Thoracic aorta (tissue), 2 donors: ENCODE measurements around the gene TMEM158. TPM values are rescaled to one million over a fixed set of nuclear protein-coding genes. Genes with fewer than 3 reads are reported as not detected.

ENCODE experiments used
- ATAC-seq: fragments of 150-250 bp; one replicate; pipeline ENCODE4 v1.8.0; 2017; ENCODE audit warnings: low read depth; ENCODE audit not compliant: insufficient number of reproducible peaks, low FRiP score
- DNase-seq: peaks from one replicate; pipeline ENCODE4 v3.0.0-alpha.2; 2020; ENCODE audit warnings: low spot score
- H3K27ac ChIP-seq, 2 donors: fragments of 200-600 bp; sonication (generic); 1 replicate in 1 of 2; 2 replicates in 1 of 2; pipeline ENCODE4 v1.5.1; 2016; ENCODE audit warnings: mild to moderate bottlenecking in 2 of 2, moderate library complexity in 2 of 2
- H3K27me3 ChIP-seq: fragments of 200-600 bp; sonication (generic); replicated peaks from 2 replicates; pipeline ENCODE4 v1.6.0; 2016; ENCODE audit warnings: mild to moderate bottlenecking; ENCODE audit not compliant: insufficient read depth
- H3K36me3 ChIP-seq: fragments of 200-600 bp; sonication (generic); one replicate; pipeline ENCODE4 v1.5.1; 2016
- H3K4me1 ChIP-seq, 2 donors: fragments of 200-600 bp; sonication (generic); 1 replicate in 1 of 2; 2 replicates in 1 of 2; pipeline versions ENCODE4 v1.5.1 to v1.6.0; 2016; ENCODE audit warnings: low read depth in 2 of 2, mild to moderate bottlenecking in 1 of 2; ENCODE audit not compliant: control insufficient read depth in 1 of 2
- H3K4me3 ChIP-seq: fragments of 200-600 bp; sonication (generic); 2 replicates; pipeline ENCODE4 v1.5.1; 2016; ENCODE audit warnings: mild to moderate bottlenecking
- H3K9me3 ChIP-seq: fragments of 200-600 bp; sonication (generic); 2 replicates; pipeline ENCODE4 v1.5.1; 2016
- total RNA-seq, 2 donors: library from RNA; depleted of rRNA; stranded (reverse); fragments of >200 nt; gene quantifications; one replicate each; pipeline versions ENCODE4 v1.1.0 to v1.2.3, GENCODE V29; 2016
- TF ChIP-seq, protein P1 (sequence below): fragments of 200-600 bp; sonication (generic); IDR thresholded peaks from one replicate; pipeline ENCODE4 v1.5.1; 2019; ENCODE audit warnings: antibody characterized with exemption

Gene TMEM158
- total RNA-seq, 2 donors from 2014 or later, result 0.41 to 2.2 TPM

DNA sequence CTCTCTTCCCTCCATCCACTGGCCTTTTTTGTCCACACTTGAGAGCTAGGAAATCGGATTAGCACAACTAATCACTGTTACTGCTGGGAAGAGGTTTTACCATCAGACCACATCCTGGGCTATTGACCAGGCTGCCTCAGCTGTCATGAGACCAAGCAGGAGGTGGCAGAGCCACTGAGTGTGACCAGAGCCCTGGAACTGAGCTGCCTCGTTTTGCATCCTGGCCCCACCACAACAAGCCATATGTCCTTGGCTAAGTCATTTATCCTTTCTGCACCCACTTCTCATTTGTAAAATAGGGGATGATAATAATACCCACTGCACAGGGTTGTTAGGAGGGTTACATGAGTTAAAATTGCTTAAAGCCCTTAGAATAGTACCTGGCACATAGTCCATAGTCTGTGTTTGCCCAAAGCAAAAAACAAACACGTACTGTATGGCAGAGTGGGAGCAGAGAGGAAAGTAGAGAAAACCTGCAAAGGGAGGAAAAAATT, 34.1 kb downstream of the TMEM158 start:
- no peak for ATAC-seq
- DNase-seq, result no peak
- TF ChIP-seq, protein P1, sequence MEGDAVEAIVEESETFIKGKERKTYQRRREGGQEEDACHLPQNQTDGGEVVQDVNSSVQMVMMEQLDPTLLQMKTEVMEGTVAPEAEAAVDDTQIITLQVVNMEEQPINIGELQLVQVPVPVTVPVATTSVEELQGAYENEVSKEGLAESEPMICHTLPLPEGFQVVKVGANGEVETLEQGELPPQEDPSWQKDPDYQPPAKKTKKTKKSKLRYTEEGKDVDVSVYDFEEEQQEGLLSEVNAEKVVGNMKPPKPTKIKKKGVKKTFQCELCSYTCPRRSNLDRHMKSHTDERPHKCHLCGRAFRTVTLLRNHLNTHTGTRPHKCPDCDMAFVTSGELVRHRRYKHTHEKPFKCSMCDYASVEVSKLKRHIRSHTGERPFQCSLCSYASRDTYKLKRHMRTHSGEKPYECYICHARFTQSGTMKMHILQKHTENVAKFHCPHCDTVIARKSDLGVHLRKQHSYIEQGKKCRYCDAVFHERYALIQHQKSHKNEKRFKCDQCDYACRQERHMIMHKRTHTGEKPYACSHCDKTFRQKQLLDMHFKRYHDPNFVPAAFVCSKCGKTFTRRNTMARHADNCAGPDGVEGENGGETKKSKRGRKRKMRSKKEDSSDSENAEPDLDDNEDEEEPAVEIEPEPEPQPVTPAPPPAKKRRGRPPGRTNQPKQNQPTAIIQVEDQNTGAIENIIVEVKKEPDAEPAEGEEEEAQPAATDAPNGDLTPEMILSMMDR, result no peak
- Histone ChIP-seq H3K4me3 (no peak overlapping the region), H3K9me3 (no peaks in the 10 kb centered on the region), H3K27ac (no peak overlapping the region), H3K4me1 (no peaks in the 10 kb centered on the region), H3K27me3 (no peaks in the 10 kb centered on the region), H3K36me3 (no peaks in the 10 kb centered on the region)

DNA sequence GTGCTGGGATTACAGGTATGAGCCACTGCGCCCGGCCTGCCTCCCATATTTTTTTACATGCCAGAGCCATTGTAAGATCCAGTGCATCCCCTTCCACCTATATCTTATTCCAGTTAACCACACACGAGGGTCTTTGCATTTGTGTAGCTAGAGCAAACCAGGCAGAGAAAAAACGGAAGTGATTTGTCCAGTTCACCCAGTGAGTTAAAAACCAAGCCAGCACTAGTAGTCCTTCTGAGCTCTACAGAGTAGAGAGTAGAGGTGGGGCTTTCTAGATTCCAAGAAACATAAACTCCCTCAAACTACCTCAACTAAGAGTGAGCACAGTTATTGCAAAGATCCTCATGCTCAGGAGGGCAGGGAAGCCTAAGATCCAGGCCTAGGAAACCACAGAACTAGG, 34.7 kb downstream of the TMEM158 start:
- TF ChIP-seq, protein P1, result no peak
- Histone ChIP-seq H3K27ac (no peak overlapping the region), H3K27me3 (no peaks in the 10 kb centered on the region), H3K9me3 (no peaks in the 10 kb centered on the region), H3K4me1 (no peaks in the 10 kb centered on the region), H3K36me3 (no peaks in the 10 kb centered on the region), H3K4me3 (no peak overlapping the region)
- ATAC-seq, result no peak
- DNase-seq, result no peak

DNA sequence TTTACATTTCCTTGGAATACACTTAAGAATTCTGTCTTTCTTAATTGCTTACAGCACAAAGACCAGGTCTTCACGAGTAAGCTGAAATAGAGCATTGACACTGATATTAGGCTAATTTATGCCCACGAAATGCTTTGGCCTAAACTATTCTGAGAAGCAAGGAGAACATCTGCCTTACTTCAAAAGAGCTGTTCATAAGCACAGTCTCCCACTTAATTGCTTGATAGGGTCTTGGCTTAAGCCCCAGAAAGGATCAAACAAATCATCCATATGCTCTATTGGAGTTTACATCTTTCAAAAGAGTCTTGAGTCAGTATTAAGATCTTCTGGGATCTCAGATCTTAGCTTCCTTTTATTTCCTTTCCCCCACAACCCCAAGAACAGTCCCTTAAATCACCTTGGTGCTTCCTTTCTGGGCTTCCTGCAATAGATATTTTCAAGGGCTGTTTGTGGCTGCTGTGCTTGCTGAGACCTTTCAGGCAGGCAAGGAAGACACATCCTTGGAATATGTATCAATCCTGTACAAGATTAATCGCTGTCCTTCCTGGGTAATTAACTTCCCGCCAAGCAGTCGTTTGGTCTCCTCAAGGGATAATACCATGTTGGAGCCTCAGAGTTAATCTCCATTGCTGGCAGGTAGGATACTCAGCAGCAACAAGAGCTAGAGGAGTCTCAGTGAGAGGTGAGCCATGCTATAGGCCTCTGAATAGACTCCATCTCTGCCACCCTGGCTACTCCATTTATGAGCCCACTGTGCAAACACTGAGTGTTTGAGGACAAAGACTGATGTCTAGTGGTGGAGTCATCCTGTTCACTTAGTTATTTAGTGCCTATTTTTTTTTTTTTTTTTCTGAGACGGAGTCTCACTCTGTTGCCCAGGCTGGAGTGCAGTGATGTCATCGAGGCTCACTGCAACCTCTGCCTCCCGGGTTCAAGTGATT, 37.1 kb downstream of the TMEM158 start:
- TF ChIP-seq, protein P1, result no peak
- Histone ChIP-seq H3K4me1 (no peaks in the 10 kb centered on the region), H3K9me3 (no peaks in the 10 kb centered on the region), H3K36me3 (no peaks in the 10 kb centered on the region), H3K27ac (no peak overlapping the region), H3K4me3 (no peak overlapping the region), H3K27me3 (no peaks in the 10 kb centered on the region)
- ATAC-seq, result no peak
- no peak for DNase-seq

DNA sequence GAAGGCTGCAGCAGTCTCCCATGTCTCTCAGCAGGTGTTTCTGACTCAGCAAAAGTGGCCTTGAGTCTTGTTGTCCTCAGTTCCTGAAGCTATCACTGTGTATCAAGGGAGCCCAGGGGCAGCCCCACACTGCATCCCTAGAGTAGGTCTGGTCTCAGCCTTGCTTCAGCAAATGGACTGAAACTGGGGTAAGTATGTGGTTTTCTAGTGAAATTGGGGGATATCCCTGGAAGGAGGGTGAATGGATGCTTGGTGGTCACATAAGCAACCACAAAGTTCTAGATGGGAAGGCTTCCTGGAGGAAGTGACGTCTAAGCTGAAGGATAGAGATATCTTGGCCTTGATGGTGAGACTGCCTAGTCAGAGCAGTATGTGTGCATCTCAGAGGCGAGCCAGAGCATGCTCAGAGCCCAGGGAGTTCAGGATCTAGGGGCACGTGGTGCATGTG, 38.4 kb downstream of the TMEM158 start:
- Histone ChIP-seq H3K9me3 (no peaks in the 10 kb centered on the region), H3K36me3 (no peaks in the 10 kb centered on the region), H3K4me1 (no peaks in the 10 kb centered on the region), H3K4me3 (no peak overlapping the region), H3K27me3 (no peaks in the 10 kb centered on the region), H3K27ac (no peak overlapping the region)
- TF ChIP-seq, protein P1, result no peak
- DNase-seq, result no peak
- ATAC-seq, result no peak

DNA sequence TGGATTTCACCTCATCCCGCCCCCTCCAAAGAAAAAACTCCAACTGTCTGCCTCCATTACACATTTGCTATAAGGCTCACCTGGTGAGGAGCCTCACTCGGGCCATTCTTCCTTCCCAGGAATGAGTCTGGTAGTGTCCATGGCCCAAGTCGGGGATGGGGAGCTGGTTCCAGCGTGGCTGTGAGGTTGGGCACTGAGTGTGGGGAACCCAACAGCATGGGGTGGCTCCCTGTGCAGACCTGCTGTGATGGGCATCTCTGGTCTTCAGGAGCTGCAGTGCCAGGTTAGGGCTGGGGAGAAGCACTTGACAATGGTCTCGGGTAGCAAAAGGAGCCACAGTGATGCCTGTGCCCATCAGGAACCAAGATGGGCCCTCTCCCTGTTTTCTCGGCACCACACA, 39.2 kb downstream of the TMEM158 start:
- Histone ChIP-seq H3K4me1 (no peaks in the 10 kb centered on the region), H3K9me3 (no peaks in the 10 kb centered on the region), H3K36me3 (no peaks in the 10 kb centered on the region), H3K4me3 (no peak overlapping the region), H3K27me3 (no peaks in the 10 kb centered on the region), H3K27ac (no peak overlapping the region)
- DNase-seq (no peak), ATAC-seq (no peak)
- TF ChIP-seq, protein P1, result no peak
